Fibroblast of the conjunctiva (primary cell): Measurements from ENCODE around the gene CDCP1.
"Not testable (repeated sequence)": the region's sequence is repeated elsewhere in the genome, so short reads cannot be mapped to it uniquely, and the experiment has no call there.

Experiments
- DNase-seq: peaks from one replicate; pipeline ENCODE4 v3.0.0-alpha.2; 2010; ENCODE audit warnings: low read depth

CDCP1 gene

GRCh38 chr3:45081506-45082141 is 64.6 kb downstream of the CDCP1 start:
- DNase-seq, result no peak

- DNase-seq, result no peak
Measured at GRCh38 chr3:45080824-45081223, 65.4 kb downstream of the CDCP1 start.

GRCh38 chr3:45079715-45080114 is 66.5 kb downstream of the CDCP1 start:
- DNase-seq, result no peak

- no peak for DNase-seq
Measured at GRCh38 chr3:45078910-45079522, 67.2 kb downstream of the CDCP1 start.

- not testable (repeated sequence) for DNase-seq
Measured at GRCh38 chr3:45078256-45078655, 67.9 kb downstream of the CDCP1 start.

- DNase-seq, result no peak
Measured at GRCh38 chr3:45075821-45076625, 70.2 kb downstream of the CDCP1 start.

- DNase-seq, result no peak
Measured at GRCh38 chr3:45071075-45071474, 75.1 kb downstream of the CDCP1 start.

- no peak for DNase-seq
Measured at GRCh38 chr3:45067941-45068340, 78.2 kb downstream of the CDCP1 start.

GRCh38 chr3:45067486-45067885 is 78.7 kb downstream of the CDCP1 start:
- no peak for DNase-seq

- no peak for DNase-seq
Measured at GRCh38 chr3:45066109-45066801, 79.9 kb downstream of the CDCP1 start.

GRCh38 chr3:45065373-45065720 is 80.8 kb downstream of the CDCP1 start:
- DNase-seq, result no peak

GRCh38 chr3:45064512-45065372 is 81.4 kb downstream of the CDCP1 start:
- DNase-seq, result no peak

GRCh38 chr3:45062697-45063070 is 83.5 kb downstream of the CDCP1 start:
- no peak for DNase-seq

- no peak for DNase-seq
Measured at GRCh38 chr3:45060165-45060892, 85.8 kb downstream of the CDCP1 start.

GRCh38 chr3:45059132-45059531 is 87.0 kb downstream of the CDCP1 start:
- no peak for DNase-seq

GRCh38 chr3:45057557-45057956 is 88.6 kb downstream of the CDCP1 start:
- no peak for DNase-seq

- DNase-seq, result no peak
Measured at GRCh38 chr3:45056608-45057301, 89.4 kb downstream of the CDCP1 start.

- peak; percentile 72 for DNase-seq
Measured at GRCh38 chr3:45055411-45056143, 90.6 kb downstream of the CDCP1 start.

- peak; percentile 70 for DNase-seq
Measured at GRCh38 chr3:45055032-45055410, 91.2 kb downstream of the CDCP1 start.
